ENCODE data around the gene ATP8A2. TPM values are rescaled to one million over a fixed set of nuclear protein-coding genes. Genes with fewer than 3 reads are reported as not detected.

ATP8A2 gene
- polyA plus RNA-seq, 3 donors from 2014 or later: 0.20 to 0.38 TPM; not detected in 1

DNA sequence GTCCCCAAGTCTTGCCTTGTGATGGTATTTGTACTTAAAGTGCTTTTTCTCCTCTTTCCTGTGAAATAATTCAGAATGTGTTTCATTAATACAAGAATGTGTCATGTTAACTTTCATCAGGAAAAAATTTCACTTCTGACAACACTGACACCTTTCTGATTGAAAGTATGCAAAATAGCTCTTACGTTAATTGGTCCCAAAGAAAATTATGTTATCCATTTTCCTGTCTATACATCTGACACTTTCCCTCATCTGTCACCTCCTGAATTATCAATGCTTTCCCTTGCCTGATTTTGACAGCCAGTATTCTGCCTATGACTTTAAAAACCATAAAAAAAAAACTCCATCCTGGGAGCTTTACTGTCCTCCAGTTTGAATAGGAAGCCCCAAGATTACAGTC is 336.5 kb downstream of the ATP8A2 start:
- peaks cover 0 to 8% (median 0%) of the 10 kb centered on the region in 3 donors for H3K27me3 Mint-ChIP-seq (ENCODE audit: low read depth in 3 of 3)
- no peak overlapping the region for H3K4me3 Mint-ChIP-seq
- DNase-seq: no peak
- H3K4me1 Mint-ChIP-seq: no peaks in the 10 kb centered on the region
- H3K9me3 Mint-ChIP-seq: no peaks in the 10 kb centered on the region
- no peaks in the 10 kb centered on the region for H3K36me3 Mint-ChIP-seq
- no peak overlapping the region for H3K27ac Mint-ChIP-seq

DNA sequence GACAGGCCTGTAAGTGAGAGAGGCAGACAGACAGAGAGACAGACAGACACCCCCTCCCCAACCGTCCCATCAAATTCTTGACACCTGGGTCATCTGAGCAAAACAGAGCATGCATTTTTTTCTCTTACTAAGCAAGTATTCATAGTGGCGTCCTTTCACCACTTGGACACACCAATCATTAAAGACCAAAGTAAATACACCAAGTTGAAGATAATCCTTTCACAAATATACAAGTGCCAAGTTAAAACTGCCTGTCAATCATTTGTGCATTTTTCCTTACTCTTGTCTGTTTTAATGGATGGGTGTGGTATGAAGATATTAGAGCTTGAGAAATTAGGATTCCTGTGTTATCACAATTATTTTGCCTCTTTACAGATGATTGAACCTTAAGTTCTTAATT is 337.3 kb downstream of the ATP8A2 start:
- DNase-seq: no peak
- Mint-ChIP-seq H3K9me3 (peaks cover 0 to 4% (median 0%) of the 10 kb centered on the region in 6 donors), H3K36me3 (no peaks in the 10 kb centered on the region), H3K27me3 (ENCODE audit: low read depth in 3 of 3) (peaks cover under 1 to 8% (median 3%) of the 10 kb centered on the region in 3 donors), H3K4me1 (no peaks in the 10 kb centered on the region), H3K27ac (no peak overlapping the region), H3K4me3 (no peak overlapping the region)

DNA sequence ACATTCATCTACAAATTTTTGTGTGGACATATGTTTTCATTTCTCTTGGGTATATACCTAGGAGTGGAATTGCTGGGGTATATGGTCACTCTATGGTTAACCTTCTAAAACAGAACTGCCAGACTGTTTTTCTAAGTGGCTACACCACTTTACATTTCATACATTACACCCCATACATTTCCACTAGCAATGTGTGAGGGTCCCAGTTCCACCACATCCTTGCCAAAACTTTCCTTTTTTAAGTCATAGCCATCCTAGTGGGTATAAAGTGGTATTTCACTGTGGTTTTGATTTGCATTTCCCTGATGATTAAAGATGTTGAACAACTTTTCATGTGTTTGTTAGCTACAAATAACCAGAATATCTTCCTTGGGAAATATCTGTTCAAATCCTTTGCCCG is 344.0 kb downstream of the ATP8A2 start:
- H3K9me3 Mint-ChIP-seq: peaks cover 0 to 6% (median 0%) of the 10 kb centered on the region in 6 donors
- peaks cover 5 to 14% (median 10%) of the 10 kb centered on the region in 3 donors for H3K27me3 Mint-ChIP-seq (ENCODE audit: low read depth in 3 of 3)
- H3K36me3 Mint-ChIP-seq: no peaks in the 10 kb centered on the region
- H3K27ac Mint-ChIP-seq: no peak overlapping the region
- DNase-seq: no peak
- H3K4me1 Mint-ChIP-seq: peaks cover 4 to 19% of the 10 kb centered on the region in 2 donors
- no peak overlapping the region for H3K4me3 Mint-ChIP-seq

DNA sequence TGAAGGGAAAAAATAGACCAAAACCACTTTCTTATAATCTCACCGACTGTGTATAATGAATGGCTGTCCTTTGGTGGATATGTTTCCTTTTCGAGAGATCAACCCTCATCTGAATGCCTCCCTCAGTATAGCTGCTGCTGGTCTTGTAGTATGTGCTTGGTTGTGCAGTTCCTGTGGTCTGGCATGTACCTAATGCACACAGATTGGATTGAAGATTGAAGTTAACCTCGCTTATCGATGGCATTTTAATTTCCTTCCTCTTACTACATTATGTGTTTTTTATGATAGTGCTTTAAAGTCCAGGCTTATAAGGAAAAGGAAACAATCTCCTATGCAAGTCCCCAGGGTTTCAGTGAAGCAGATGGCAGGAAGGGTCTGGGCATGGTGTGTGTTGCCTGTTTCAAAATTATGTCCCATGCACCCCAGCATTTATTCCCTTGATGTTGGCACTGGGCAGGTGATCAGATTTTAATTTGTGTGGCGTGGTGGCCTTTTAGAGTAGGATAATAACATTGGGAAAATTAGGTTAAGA is 346.0 kb downstream of the ATP8A2 start:
- H3K27ac Mint-ChIP-seq: no peak overlapping the region
- peaks cover 2 to 14% (median 10%) of the 10 kb centered on the region in 3 donors for H3K27me3 Mint-ChIP-seq (ENCODE audit: low read depth in 3 of 3)
- no peak for DNase-seq
- H3K4me1 Mint-ChIP-seq: peaks cover 6 to 21% of the 10 kb centered on the region in 2 donors
- no peaks in the 10 kb centered on the region for H3K36me3 Mint-ChIP-seq
- H3K4me3 Mint-ChIP-seq: no peak overlapping the region
- H3K9me3 Mint-ChIP-seq: peaks cover 0 to 7% (median 0%) of the 10 kb centered on the region in 6 donors

GRCh38 chr13:25719666-25720065 is 347.9 kb downstream of the ATP8A2 start:
- Mint-ChIP-seq H3K4me3 (no peak overlapping the region), H3K36me3 (no peaks in the 10 kb centered on the region), H3K27ac (no peak overlapping the region), H3K9me3 (peaks cover 0 to 3% (median 0%) of the 10 kb centered on the region in 6 donors), H3K27me3 (ENCODE audit: low read depth in 3 of 3) (peaks cover 2 to 10% (median 4%) of the 10 kb centered on the region in 3 donors), H3K4me1 (peaks cover 9 to 26% of the 10 kb centered on the region in 2 donors)
- DNase-seq: no peak

- no peaks in the 10 kb centered on the region for H3K36me3 Mint-ChIP-seq
- no peak for DNase-seq
- no peak overlapping the region for H3K4me3 Mint-ChIP-seq
- H3K27ac Mint-ChIP-seq: no peak overlapping the region
- peaks cover 0 to 3% (median 0%) of the 10 kb centered on the region in 6 donors for H3K9me3 Mint-ChIP-seq
- H3K4me1 Mint-ChIP-seq: peaks cover 14 to 15% of the 10 kb centered on the region in 2 donors
- H3K27me3 Mint-ChIP-seq (ENCODE audit: low read depth in 3 of 3): peaks cover 0 to 7% (median 5%) of the 10 kb centered on the region in 3 donors
Observed at GRCh38 chr13:25722893-25723292, 351.1 kb downstream of the ATP8A2 start.

DNA sequence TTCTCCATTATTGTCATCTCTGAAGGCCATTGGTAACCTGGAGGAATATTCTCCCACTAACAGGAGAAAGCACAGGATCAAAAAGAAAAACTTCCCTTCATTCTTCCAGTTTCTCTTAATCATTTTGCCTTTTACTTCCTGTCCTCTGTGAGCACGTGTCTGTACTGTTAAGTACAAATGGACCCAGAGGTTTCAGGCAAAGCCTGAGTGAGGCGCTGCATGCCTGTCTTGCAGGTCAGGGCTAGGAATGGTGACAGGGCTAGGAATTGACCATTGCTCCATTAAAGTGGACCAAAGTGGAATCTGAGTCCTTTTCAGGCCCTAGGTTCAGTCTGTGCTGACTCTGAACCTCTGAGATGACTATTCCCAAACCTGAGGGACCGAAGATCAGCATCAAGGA is 353.3 kb downstream of the ATP8A2 start:
- no peak overlapping the region for H3K4me3 Mint-ChIP-seq
- no peak overlapping the region for H3K27ac Mint-ChIP-seq
- no peak for DNase-seq
- peaks cover 0 to 10% (median 2%) of the 10 kb centered on the region in 3 donors for H3K27me3 Mint-ChIP-seq (ENCODE audit: low read depth in 3 of 3)
- peaks cover 0 to 3% (median 0%) of the 10 kb centered on the region in 6 donors for H3K9me3 Mint-ChIP-seq
- no peaks in the 10 kb centered on the region for H3K36me3 Mint-ChIP-seq
- peaks cover 14 to 15% of the 10 kb centered on the region in 2 donors for H3K4me1 Mint-ChIP-seq

DNA sequence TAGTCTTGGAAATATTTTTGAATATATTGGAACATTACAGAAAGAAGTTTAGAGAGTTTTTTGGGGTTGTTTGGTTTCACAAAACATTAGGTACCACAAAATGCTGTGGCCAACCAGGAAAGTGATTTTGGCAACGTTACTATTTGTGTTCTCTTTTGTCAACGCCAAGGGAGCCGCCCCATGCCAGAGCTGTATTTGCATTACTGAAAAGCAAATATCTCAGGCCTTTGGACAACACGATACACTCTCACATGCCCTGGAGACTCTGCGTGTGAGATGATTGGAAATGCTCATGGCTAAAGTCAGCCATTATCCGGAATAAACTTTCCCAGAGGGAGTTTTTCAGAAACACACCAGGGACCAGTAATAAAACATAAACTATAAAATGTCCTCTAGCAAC is 355.5 kb downstream of the ATP8A2 start:
- no peaks in the 10 kb centered on the region for H3K9me3 Mint-ChIP-seq
- H3K27me3 Mint-ChIP-seq (ENCODE audit: low read depth in 3 of 3): peaks cover 0 to 10% (median 0%) of the 10 kb centered on the region in 3 donors
- no peak overlapping the region for H3K4me3 Mint-ChIP-seq
- no peak for DNase-seq
- H3K27ac Mint-ChIP-seq: no peak overlapping the region
- no peaks in the 10 kb centered on the region for H3K36me3 Mint-ChIP-seq
- H3K4me1 Mint-ChIP-seq: peaks cover 8 to 9% of the 10 kb centered on the region in 2 donors

DNA sequence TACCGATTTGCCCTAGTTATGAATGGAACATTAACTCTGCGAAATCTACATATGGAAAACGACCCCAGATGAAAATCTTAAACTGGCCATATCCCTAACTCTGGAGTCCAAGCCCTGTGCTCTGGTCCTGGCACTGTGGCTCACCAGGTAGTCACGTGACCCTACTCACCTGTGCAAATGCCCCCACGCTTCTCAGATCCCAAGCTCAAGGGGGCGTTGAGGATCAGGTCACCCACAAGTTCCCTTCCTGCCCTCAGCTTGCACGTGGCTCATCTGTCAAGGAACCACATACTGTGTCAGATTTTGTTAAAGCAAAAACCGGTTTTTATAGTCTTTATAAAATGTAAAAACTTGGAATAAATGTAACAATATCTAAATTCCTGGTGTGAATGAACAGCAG is 356.0 kb downstream of the ATP8A2 start:
- Mint-ChIP-seq H3K27me3 (ENCODE audit: low read depth in 3 of 3) (peaks cover 0 to 10% (median 0%) of the 10 kb centered on the region in 3 donors), H3K9me3 (no peaks in the 10 kb centered on the region), H3K4me3 (no peak overlapping the region), H3K27ac (no peak overlapping the region), H3K4me1 (peaks cover 8 to 9% of the 10 kb centered on the region in 2 donors), H3K36me3 (no peaks in the 10 kb centered on the region)
- DNase-seq: no peak

DNA sequence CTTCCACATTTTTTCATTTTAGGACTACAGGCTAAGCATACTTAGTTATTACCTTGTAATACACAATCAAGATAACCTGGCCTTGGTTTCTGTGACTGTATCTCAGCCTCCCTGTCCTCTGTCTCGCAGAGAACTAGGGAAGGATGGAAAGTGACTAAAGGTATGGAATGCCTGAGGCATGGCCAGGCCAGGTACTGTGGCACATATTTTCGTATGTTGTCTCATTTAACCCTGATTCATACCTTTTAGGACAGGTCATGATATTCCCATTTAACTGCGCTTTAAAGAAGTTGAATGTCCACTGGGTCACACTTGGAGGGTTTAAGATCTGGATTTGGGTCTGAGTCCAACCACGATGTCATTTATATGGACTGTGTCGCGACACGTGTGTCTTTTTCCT is 357.4 kb downstream of the ATP8A2 start:
- H3K4me3 Mint-ChIP-seq: no peak overlapping the region
- no peaks in the 10 kb centered on the region for H3K9me3 Mint-ChIP-seq
- peaks cover 9 to 12% of the 10 kb centered on the region in 2 donors for H3K4me1 Mint-ChIP-seq
- no peak for DNase-seq
- H3K27ac Mint-ChIP-seq: no peak overlapping the region
- H3K36me3 Mint-ChIP-seq: no peaks in the 10 kb centered on the region
- H3K27me3 Mint-ChIP-seq (ENCODE audit: low read depth in 3 of 3): peaks cover 0 to 10% (median 0%) of the 10 kb centered on the region in 3 donors

- no peak overlapping the region for H3K27ac Mint-ChIP-seq
- H3K4me3 Mint-ChIP-seq: no peak overlapping the region
- H3K9me3 Mint-ChIP-seq: no peaks in the 10 kb centered on the region
- no peak for DNase-seq
- H3K27me3 Mint-ChIP-seq (ENCODE audit: low read depth in 3 of 3): peaks cover 0 to 10% (median 0%) of the 10 kb centered on the region in 3 donors
- H3K36me3 Mint-ChIP-seq: no peaks in the 10 kb centered on the region
- peaks cover 3 to 6% of the 10 kb centered on the region in 2 donors for H3K4me1 Mint-ChIP-seq
Observed at GRCh38 chr13:25731037-25731436, 359.3 kb downstream of the ATP8A2 start.

DNA sequence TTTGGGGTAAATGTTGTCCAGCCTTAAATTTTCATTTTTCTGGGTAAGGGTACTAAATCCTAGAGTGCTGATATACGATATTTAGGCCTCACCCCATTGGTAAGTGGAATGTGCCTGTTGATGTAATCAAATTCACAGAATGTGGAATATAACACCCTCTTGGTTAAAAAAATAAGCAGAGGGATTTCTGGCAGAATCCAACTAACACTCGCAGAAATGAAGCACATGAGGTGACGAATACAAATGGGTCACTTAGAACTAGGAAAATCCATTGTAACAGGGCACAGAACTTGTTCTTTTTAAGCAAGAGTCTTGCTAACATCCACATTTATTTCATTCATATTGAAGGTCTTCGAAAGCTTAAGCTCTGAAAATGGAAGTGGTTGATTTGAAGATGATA is 359.8 kb downstream of the ATP8A2 start:
- Mint-ChIP-seq H3K4me1 (peaks cover 8 to 11% of the 10 kb centered on the region in 2 donors), H3K36me3 (no peaks in the 10 kb centered on the region), H3K27ac (no peak overlapping the region), H3K27me3 (ENCODE audit: low read depth in 3 of 3) (peaks cover 0 to 10% (median 1%) of the 10 kb centered on the region in 3 donors), H3K4me3 (no peak overlapping the region), H3K9me3 (no peaks in the 10 kb centered on the region)
- DNase-seq: no peak

DNA sequence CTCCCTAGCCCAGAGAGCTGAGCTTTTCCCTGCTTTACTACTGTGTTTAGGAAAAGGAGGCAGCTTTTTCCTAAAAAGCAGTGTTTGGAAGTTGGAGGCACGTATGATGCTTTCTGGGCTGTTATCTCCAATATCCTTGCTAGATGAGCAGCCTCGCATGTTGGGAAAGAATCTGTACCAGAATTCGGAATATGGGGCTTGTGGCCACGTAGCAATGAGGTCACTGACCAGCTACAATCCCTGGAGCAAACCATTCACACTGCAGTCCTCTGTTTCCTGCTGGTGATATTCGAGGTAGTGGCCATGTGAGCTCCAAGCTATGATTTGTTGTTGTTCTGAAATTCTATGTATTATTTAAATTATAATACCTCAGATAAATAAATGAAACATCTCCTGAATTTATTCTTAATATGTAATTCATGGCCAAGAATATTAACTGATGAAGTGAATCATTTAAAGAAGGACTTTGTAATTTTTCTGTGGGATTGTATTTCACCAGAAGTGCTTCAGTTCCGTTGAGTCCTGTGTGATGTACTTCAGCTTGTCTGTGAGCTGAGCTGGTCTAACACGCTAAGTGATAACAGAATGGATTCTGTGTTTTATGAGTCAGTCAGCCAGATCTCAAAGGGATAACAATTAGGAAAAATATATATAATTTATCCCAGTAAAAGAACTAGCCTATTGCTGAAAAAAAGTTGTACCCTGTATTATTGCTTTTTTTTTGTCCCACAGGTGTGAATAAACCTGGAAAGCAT is 360.5 kb downstream of the ATP8A2 start:
- H3K9me3 Mint-ChIP-seq: no peaks in the 10 kb centered on the region
- no peak overlapping the region for H3K27ac Mint-ChIP-seq
- no peaks in the 10 kb centered on the region for H3K36me3 Mint-ChIP-seq
- H3K4me3 Mint-ChIP-seq: no peak overlapping the region
- H3K4me1 Mint-ChIP-seq: peaks cover 13 to 18% of the 10 kb centered on the region in 2 donors
- H3K27me3 Mint-ChIP-seq (ENCODE audit: low read depth in 3 of 3): peaks cover 0 to 10% (median 3%) of the 10 kb centered on the region in 3 donors
- no peak for DNase-seq

DNA sequence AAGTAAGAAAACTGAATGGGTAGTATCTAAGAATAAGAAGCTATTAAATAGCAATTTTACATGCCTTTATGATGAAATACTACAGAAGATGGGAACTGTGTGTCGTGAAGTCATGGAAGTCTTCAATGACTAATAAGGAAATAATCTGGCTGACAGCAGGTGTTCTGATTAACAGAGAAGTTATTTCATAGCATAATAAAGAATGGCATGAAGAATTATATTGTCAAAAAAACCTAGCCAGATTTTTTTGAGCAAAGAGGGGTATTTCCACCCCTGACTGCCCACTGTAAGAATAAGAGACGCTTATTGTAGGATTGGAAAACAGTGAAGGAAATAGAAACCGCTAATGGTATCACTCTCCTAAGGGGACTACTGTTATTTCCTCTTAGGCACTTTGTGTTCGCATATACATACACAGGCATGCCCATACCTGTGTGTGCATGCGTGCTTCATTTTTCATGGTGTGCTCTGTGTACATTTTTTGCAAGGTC is 361.3 kb downstream of the ATP8A2 start:
- Mint-ChIP-seq H3K27ac (no peak overlapping the region), H3K9me3 (no peaks in the 10 kb centered on the region), H3K36me3 (no peaks in the 10 kb centered on the region), H3K27me3 (ENCODE audit: low read depth in 3 of 3) (peaks cover 3 to 7% (median 6%) of the 10 kb centered on the region in 3 donors), H3K4me3 (no peak overlapping the region), H3K4me1 (peaks cover 19 to 24% of the 10 kb centered on the region in 2 donors)
- no peak for DNase-seq

All from immature natural killer cell (primary cell).